ENCODE results near the gene NXNL2. TPM values are rescaled to one million over a fixed set of nuclear protein-coding genes. Genes with fewer than 3 reads are reported as not detected.

Gene NXNL2
- total RNA-seq, 1 experiment from 2014 or later = not detected

DNA sequence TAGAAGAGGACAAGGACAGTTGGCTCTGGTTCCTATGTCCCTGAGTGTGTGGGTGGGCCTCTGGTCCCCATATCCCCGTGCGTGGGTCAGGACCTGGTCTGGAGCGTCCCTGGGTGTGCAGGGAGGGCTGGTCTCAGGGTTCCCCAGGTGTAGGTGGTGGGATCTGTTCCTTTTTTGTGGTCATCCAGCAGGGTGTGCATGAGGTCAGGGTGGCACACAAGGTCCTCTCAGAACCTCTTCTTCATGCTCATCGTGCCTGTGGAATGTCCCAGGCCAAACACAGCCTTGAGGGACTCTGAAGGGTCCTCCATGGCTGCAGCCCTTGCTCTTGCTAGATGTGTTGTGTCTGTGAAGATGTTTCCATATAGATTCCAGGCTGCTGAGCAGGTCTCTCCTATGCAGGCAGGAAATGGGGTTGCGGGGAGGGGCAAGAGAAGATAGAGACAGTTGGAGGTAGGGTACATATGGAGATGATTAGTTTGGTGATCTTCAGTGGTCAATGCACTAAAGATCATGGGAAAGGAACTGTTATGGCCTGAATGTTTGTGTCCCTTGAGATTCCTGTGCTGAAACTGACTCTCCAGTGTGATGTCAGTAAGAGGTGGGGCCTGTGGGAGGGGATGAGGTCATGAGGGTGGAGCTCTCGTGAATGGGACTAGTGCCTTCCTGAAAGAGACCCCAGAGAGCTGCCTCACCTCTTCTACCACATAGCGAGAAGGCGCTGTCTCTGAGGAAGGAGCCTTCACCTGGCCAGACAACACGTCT lies 53.1 kb downstream of the NXNL2 start:
- Histone ChIP-seq H3K4me3 (ENCODE audit: low read length) (no peak overlapping the region), H3K9me3 (ENCODE audit: low read length) (no peaks in the 10 kb centered on the region), H3K27ac (ENCODE audit: low read length) (no peak overlapping the region), H4K20me1 (ENCODE audit: insufficient read depth, low read depth, low read length) (no peaks in the 10 kb centered on the region), H2AFZ (ENCODE audit: low read length) (no peak overlapping the region), H3K4me1 (ENCODE audit: low read length) (peaks cover 13% of the 10 kb centered on the region), H3K9ac (ENCODE audit: low read length) (no peak overlapping the region), H3K9me2 (replicated peaks; ENCODE audit: insufficient read depth, low read length) (no peaks in the 10 kb centered on the region), H3K79me2 (ENCODE audit: low read length) (no peaks in the 10 kb centered on the region), H3K36me3 (ENCODE audit: insufficient read depth, low read length) (no peaks in the 10 kb centered on the region), H3K27me3 (ENCODE audit: low read length) (no peaks in the 10 kb centered on the region), H3K4me2 (ENCODE audit: low read depth, low read length, poor library complexity, severe bottlenecking) (no peak overlapping the region)
- DNase-seq = no peak

DNA sequence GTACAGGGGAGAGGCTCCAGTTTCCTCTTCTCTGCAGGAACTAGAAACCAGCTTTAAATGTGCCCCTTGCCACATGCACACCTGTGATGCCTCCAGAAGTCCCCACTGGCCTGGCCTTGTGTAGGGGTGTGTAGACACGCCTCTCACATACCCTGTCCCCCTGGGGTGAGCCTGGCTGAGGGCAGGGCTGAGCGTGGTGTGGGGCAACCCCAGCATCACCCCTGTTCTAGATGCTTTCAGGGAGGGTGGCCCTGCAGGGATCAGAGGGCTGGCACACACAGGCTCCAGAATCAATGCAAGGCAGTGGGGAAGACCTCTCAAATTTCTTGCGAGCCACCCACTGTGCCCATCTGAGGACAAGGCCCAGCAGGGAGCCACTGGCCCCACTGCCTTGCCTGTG lies 54.7 kb downstream of the NXNL2 start:
- Histone ChIP-seq H2AFZ (ENCODE audit: low read length) (no peak overlapping the region), H3K4me3 (ENCODE audit: low read length) (no peak overlapping the region), H3K27me3 (ENCODE audit: low read length) (no peaks in the 10 kb centered on the region), H3K4me2 (ENCODE audit: low read depth, low read length, poor library complexity, severe bottlenecking) (no peak overlapping the region), H3K36me3 (ENCODE audit: insufficient read depth, low read length) (no peaks in the 10 kb centered on the region), H3K9me2 (replicated peaks; ENCODE audit: insufficient read depth, low read length) (no peaks in the 10 kb centered on the region), H3K79me2 (ENCODE audit: low read length) (no peaks in the 10 kb centered on the region), H3K9me3 (ENCODE audit: low read length) (no peaks in the 10 kb centered on the region), H3K4me1 (ENCODE audit: low read length) (peaks cover 4% of the 10 kb centered on the region), H4K20me1 (ENCODE audit: insufficient read depth, low read depth, low read length) (no peaks in the 10 kb centered on the region), H3K9ac (ENCODE audit: low read length) (no peak overlapping the region), H3K27ac (ENCODE audit: low read length) (no peak overlapping the region)
- no peak for DNase-seq

DNA sequence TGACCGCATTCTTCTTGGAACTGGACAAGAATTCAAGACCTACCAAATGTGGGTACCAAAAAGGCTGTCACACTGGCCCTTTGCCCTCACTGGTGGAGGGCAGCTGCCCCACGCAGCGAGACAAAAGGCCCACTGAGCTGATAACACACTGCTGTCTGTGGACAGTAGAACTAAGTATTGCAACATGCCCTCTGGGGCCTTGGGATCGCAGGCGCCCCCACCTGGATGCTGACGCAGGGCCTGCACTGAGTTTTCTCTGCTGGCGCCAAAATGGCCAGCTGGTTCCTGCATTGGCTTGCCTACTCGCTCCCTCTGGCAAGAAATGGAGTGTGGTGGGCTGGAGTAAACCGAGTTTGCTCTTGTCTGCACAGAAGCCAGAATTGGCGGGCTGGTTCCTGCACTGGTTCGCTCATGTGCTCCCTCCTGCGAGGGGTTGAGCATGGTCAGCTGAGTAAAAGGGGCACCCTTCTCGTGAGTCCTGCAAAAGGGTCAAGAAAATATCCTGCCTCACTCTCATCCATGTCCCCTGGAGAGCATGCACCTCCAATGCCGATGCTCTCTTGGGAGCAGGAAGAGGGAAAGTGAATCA lies 55.7 kb downstream of the NXNL2 start:
- H3K4me2 ChIP-seq (ENCODE audit: low read depth, low read length, poor library complexity, severe bottlenecking) = no peak overlapping the region
- H3K9ac ChIP-seq (ENCODE audit: low read length) = no peak overlapping the region
- no peaks in the 10 kb centered on the region for H3K9me3 ChIP-seq (ENCODE audit: low read length)
- H3K4me3 ChIP-seq (ENCODE audit: low read length) = no peak overlapping the region
- no peaks in the 10 kb centered on the region for H4K20me1 ChIP-seq (ENCODE audit: insufficient read depth, low read depth, low read length)
- H3K4me1 ChIP-seq (ENCODE audit: low read length) = peaks cover 5% of the 10 kb centered on the region
- no peaks in the 10 kb centered on the region for H3K27me3 ChIP-seq (ENCODE audit: low read length)
- no peaks in the 10 kb centered on the region for H3K79me2 ChIP-seq (ENCODE audit: low read length)
- H3K36me3 ChIP-seq (ENCODE audit: insufficient read depth, low read length) = no peaks in the 10 kb centered on the region
- no peak overlapping the region for H3K27ac ChIP-seq (ENCODE audit: low read length)
- H2AFZ ChIP-seq (ENCODE audit: low read length) = no peak overlapping the region
- peak; percentile 57 for DNase-seq
- no peaks in the 10 kb centered on the region for H3K9me2 ChIP-seq (replicated peaks; ENCODE audit: insufficient read depth, low read length)

DNA sequence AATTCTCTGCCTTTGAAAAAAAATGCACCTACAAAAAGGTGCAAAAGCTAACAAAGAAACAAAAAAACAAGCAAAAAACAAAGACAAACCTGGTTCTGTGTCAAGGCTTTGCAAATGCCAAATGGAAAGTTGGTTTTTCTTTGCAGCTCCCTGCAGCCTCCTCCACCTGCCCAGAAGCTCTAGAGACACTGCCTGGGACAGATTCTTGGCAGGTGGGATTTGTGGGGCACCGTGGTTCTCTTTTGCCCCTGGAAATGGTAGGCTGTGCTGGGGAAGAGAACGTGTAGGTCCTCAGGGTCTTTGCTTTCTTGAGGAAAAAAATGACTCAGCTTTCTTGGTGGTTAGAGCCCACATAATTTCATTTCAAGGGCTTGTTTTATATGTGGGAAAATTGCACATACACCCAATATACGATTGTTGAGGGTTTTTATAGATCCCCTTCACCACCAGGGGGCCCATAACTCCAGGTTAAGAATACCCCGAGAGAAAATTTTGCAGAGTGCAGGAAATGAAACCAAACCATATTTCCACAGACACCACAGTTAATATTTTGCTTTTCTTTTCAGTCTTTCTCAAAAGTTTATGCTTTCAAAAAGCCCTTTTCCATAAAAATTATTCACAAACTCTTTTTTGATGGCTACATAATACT lies 58.7 kb downstream of the NXNL2 start:
- Histone ChIP-seq H3K4me1 (ENCODE audit: low read length) (peaks cover 20% of the 10 kb centered on the region), H3K36me3 (ENCODE audit: insufficient read depth, low read length) (no peaks in the 10 kb centered on the region), H3K9ac (ENCODE audit: low read length) (no peak overlapping the region), H2AFZ (ENCODE audit: low read length) (no peak overlapping the region), H3K9me3 (ENCODE audit: low read length) (no peaks in the 10 kb centered on the region), H3K79me2 (ENCODE audit: low read length) (no peaks in the 10 kb centered on the region), H3K27ac (ENCODE audit: low read length) (no peak overlapping the region), H4K20me1 (ENCODE audit: insufficient read depth, low read depth, low read length) (no peaks in the 10 kb centered on the region), H3K9me2 (replicated peaks; ENCODE audit: insufficient read depth, low read length) (no peaks in the 10 kb centered on the region), H3K27me3 (ENCODE audit: low read length) (no peaks in the 10 kb centered on the region), H3K4me3 (ENCODE audit: low read length) (no peak overlapping the region), H3K4me2 (ENCODE audit: low read depth, low read length, poor library complexity, severe bottlenecking) (no peak overlapping the region)
- peak; percentile 85 for DNase-seq

Other genes starting within 250 kb of the NXNL2 start
- gene SPIN1, start 146.7 kb upstream of the NXNL2 start, total RNA-seq (2014; rRNA removed; shearing (Covaris generic); ENCODE audit: low replicate concordance) = 43.3 and 43.9 TPM in 2 replicates